ENCODE results near the gene ZNRF1.

The ZNRF1 gene

GRCh38 chr16:75095204-75095621 is 96.4 kb downstream of the ZNRF1 start:
- no peak for DNase-seq (ENCODE audit: low read depth in 1 of 2, low spot score in 1 of 2)

DNA sequence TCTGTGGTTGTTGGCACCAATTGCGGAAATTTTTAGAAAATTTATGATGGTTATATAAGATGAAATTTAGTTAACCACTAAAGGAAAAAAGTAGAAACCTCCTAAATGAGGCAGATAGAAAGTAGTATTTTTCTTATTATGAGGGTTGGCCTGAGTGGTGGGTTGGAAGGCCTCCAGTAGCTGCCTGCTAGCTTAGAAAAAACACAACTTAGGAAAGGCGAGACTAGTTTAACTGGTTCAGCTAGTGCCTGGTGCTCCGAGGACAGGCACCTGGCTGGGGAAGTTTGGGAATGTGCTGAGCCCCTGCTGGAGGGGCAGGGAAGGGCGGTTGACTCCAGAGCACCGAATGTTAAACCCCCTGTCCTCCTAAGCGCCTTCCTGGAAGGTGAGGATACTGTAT is 97.8 kb downstream of the ZNRF1 start:
- DNase-seq (ENCODE audit: low read depth in 1 of 2, low spot score in 1 of 2), result no peak

GRCh38 chr16:75097191-75097761 is 98.5 kb downstream of the ZNRF1 start:
- DNase-seq (ENCODE audit: low read depth in 1 of 2, low spot score in 1 of 2), result no peak

DNA sequence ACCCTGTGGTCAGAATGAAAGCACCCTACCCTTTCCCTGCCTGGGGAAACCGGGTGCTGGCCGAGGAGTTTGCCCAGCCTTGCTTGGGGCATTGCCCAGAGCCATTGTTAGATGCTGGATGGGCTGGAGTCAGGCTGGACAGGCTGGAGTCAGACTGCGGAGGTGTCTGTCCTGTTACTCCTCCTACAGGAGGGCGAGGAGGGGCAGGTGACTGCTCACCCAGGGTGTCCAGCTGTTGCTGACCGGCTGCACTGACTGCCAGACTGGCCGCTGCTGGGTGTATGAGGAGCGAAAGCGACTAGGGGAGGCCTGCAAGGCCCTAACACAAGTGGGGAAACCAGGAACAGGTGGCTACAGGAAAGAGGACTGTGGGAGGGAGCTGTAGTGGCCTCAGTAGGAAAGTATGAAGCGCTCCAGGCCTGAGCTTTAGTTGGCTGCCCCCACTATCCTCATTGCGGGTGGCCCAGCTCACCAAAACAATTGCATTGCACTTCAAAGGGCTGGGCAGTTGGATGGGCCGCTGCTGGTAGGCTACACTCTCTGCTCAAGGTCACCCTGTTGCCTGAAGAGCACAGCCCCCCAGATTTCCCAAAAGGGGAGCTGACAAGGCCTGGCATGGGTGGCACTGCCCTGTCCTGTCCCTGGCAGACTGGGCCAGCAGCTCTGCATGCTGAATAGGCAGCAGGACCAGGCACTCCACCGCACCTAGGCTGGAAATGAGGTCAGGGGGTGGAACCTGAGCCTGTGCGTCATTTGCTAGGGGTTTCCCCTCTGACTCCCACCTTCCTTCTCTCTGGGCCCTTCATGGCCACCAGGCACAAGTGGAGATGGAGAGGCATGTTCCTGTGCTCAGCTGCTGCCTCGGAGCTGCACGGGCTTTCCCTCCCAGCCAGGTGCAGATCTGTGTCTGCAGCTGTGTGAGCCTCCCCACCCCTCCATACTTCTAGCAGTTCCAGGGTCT is 99.4 kb downstream of the ZNRF1 start:
- peak; percentile 35 to 56 for DNase-seq (ENCODE audit: low read depth in 1 of 2, low spot score in 1 of 2)

DNA sequence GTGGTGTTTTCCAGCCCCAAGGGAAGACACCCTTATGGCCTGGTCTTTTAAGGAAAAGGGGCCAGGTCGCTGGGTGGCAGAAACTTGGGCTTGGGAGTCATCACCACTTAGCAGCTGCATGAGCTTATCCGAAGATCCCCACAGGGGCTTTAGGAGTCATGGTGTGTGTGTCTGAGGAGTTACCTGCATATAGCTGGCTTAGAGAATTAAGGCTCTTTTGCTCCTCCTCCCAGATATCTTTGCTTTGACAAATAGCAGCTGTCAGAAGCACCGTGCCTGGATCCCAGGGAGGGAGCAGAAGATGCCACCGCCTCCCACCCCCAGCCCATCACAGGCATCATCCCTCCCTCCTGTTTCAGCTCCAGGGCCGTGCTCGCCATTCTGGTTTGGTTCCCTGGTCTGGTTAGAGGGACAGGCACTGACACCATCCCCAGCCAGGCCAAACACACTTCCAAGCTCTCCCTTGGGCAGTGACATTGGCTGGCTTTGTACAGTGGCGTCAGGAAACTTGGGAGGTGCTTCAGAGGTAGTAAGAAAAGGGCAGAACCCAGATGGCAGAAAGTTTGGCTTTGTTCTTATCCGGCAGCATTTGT is 100.3 kb downstream of the ZNRF1 start:
- no peak for DNase-seq (ENCODE audit: low read depth in 1 of 2, low spot score in 1 of 2)

DNA sequence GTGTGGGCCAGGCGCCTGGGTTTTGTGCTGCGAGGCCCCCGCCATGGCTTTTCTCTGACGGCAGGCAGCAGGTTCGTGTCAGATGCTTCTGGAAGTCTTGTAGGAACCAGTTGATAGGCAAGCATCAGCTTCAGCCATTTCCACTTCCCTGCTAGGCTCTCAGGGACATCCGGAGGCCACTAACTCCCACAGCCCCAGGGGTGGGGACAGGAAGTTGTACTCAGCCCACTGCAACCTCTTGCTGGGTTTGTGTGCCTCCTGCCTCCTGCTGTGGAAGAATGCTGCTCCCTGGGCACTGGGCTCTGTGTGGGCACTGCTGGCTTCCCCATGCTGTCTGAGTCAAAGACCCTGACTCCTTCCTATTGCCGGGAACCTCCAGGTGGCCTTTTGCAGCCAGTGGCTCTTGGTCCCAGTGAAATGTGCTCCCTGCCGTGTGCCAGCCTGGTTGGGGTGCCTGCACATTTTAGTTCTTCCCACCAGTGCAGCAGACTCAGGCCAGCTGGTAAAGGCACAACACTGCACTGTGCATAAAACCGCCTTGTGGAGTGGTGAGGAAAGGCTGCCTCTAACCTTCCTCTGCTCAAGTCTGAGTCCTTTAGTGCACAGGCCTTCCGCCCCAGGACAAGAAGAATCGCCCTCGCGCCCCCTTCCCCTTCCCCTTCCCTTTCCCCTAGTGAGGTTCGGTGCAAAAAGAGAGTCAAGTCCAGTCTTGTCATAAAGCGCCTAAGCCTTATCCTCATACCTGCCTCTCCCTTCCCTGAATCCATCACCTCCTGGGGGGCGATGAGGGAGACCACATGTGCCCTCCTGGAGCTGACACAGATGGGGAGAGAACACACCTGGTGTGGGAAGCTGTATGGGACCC is 101.1 kb downstream of the ZNRF1 start:
- no peak for DNase-seq (ENCODE audit: low read depth in 1 of 2, low spot score in 1 of 2)

- DNase-seq (ENCODE audit: low read depth in 1 of 2, low spot score in 1 of 2), result no peak
Observed at GRCh38 chr16:75100603-75100990, 101.8 kb downstream of the ZNRF1 start.

GRCh38 chr16:75101635-75102034 is 102.8 kb downstream of the ZNRF1 start:
- no peak for DNase-seq (ENCODE audit: low read depth in 1 of 2, low spot score in 1 of 2)

DNA sequence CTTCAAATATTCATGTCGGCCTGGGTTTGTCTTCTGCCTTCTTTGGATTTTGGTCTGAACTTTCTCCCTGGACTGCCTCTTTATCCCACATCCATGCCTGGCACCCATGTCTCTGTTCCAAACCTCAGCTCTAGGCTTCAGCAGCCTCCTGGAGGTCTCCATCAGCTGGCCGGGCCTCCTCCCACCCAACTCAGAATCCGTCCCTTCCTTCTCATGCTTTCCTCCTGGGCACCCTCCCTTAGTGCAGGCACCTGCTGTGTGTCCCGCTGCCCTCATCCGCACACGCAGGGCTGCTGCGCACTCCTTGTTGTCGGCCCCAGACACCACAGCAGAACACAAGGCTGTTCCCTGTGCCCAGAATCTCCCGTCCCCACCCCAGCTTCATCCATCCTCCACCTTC is 103.8 kb downstream of the ZNRF1 start:
- DNase-seq (ENCODE audit: low read depth in 1 of 2, low spot score in 1 of 2), result no peak

GRCh38 chr16:75103994-75104393 is 105.2 kb downstream of the ZNRF1 start:
- no peak for DNase-seq (ENCODE audit: low read depth in 1 of 2, low spot score in 1 of 2)

GRCh38 chr16:75104836-75105235 is 106.0 kb downstream of the ZNRF1 start:
- DNase-seq (ENCODE audit: low read depth in 1 of 2, low spot score in 1 of 2), result no peak

GRCh38 chr16:75105306-75106061 is 106.7 kb downstream of the ZNRF1 start:
- DNase-seq (ENCODE audit: low read depth in 1 of 2, low spot score in 1 of 2), result no peak

DNA sequence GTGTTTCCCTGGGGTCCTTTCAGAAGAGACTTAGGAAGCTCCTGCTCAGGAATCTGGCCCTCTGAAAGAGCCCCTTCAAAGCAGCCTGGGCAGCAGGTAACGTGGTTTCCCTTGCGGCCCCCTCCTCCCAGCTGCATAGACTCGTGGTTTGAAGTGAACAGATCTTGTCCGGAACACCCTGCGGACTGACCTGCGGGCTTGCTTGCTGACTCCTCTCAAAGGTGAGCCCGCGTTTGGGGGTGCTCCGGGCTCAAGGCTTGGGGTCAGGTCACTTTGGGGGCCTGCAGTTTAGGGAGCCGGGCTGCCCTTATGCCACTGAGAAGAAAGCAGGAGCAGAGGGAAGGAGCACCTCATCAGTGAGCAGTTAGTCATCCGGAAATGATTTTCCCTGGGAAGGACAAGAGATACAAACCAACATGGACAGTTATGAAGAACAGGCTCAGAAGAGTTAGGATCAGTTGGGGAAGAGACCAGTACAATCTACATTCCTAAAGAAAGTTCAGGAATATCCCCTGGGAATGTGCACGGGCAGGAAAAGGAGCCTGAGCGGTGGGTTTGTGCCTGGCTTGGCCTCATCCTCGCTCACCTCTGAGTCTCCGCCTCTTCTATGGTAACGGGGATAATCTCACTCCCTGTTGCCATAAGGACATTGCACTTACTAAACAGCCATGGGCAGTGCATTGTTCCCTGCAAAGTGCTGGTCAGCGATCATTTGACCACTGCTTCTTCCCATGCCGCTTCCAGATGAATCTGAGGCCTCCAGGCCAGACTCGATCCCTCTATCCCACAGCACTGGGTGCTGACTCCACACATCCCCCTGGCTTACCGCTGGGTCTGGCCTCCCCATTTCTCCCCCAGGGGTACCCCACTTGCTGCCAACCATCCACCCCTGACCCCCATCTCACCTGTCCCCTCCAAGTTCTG is 107.8 kb downstream of the ZNRF1 start:
- DNase-seq (ENCODE audit: low read depth in 1 of 2, low spot score in 1 of 2), result no peak

GRCh38 chr16:75107505-75107904 is 108.7 kb downstream of the ZNRF1 start:
- DNase-seq (ENCODE audit: low read depth in 1 of 2, low spot score in 1 of 2), result no peak

GRCh38 chr16:75108792-75109731 is 110.2 kb downstream of the ZNRF1 start:
- DNase-seq (ENCODE audit: low read depth in 1 of 2, low spot score in 1 of 2), result peak; percentile 52 to 63

GRCh38 chr16:75109732-75110243 is 111.0 kb downstream of the ZNRF1 start:
- DNase-seq (ENCODE audit: low read depth in 1 of 2, low spot score in 1 of 2), result no peak

GRCh38 chr16:75110637-75111513 is 112.1 kb downstream of the ZNRF1 start:
- peak; percentile 62 to 66 for DNase-seq (ENCODE audit: low read depth in 1 of 2, low spot score in 1 of 2)

Data from activated T-helper 1 cell treated with anti-CD3 and anti-CD28 coated beads, Interleukin-2, amount 50 U/mL, for 16 hours (primary cell).